ENCODE results near the gene ZGLP1.

ZGLP1 gene

DNA sequence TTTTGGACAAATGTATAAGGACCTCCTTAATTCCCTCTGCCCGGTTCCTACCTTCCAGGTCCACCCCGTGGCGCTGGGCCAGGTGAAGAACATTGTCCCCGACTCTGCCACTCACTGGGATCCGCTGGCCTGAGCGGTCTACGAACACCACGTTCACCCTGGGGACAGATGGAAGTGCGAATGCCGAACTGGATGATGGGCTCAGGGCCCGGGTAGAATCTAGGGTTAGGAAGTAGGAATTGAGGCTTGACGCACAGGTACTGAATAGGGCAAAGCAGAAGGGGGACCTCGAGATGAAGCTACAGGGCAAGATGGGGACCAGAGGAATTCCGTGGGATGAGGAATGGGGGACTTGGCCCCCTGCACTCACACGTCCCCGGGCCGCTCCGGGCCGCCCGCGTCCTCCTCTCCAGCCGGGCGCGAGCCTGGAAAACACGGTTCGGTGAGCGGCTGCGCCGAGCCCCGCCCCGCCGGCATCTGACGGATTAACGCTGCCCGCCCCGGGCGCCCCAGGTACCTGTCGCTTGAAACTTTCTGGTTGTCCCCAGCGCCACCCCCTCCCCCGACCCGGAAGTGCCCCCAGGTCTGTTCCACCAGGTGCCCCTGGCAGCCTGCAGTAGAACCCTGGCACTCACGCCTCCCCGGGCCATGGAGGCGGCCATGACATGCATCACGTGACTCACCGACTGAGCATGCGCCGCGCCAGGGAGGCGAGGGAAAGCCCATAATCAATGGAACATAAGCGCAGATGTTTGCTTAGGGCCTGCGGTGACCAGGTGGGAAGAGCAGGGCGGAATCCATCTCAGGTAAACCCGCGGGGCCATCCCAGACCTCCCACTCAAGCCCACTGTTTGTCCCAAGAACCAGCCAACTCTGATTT, 6.0 kb upstream of the ZGLP1 start, which contains the start of gene FDX2:
FDX2 (minus strand) TSS at position 681 of the 880 bp plus-strand sequence; CDS start at position 662, 19 bp downstream.
- TF ChIP-seq, protein P1, sequence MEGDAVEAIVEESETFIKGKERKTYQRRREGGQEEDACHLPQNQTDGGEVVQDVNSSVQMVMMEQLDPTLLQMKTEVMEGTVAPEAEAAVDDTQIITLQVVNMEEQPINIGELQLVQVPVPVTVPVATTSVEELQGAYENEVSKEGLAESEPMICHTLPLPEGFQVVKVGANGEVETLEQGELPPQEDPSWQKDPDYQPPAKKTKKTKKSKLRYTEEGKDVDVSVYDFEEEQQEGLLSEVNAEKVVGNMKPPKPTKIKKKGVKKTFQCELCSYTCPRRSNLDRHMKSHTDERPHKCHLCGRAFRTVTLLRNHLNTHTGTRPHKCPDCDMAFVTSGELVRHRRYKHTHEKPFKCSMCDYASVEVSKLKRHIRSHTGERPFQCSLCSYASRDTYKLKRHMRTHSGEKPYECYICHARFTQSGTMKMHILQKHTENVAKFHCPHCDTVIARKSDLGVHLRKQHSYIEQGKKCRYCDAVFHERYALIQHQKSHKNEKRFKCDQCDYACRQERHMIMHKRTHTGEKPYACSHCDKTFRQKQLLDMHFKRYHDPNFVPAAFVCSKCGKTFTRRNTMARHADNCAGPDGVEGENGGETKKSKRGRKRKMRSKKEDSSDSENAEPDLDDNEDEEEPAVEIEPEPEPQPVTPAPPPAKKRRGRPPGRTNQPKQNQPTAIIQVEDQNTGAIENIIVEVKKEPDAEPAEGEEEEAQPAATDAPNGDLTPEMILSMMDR (IDR thresholded peaks at IDR 0.05; ENCODE audit: low read length), result no peak
- TF ChIP-seq EZH2 (IDR thresholded peaks at IDR 0.05; ENCODE audit: borderline replicate concordance, low read length), result no peak
- H3K4me3 ChIP-seq (ENCODE audit: low read depth, low read length, poor library complexity, severe bottlenecking), result peak within 1 kb of the TSS; percentile 73

DNA sequence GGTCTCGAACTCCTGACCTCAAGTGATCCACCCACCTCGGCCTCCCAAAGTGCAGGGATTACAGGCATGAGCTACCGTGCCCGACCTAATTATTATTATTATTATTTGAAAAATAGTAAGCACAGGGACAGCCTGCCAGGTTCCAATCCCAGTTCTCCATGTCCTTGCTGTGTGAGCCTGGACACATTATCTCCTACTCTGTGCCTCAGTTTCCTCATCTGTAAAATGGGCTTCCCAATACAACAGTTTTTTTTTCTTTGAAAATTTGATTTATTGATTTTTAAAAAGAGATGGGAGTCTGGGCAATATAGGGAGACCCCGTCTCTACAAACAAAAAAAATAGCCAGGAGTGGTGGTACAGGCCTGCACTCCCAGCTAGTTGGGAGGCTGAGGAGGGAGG, 3.3 kb downstream of the ZGLP1 start:
- Histone ChIP-seq H3F3A (ENCODE audit: insufficient read depth, low read length) (no peaks in the 10 kb centered on the region), H3K36me3 (ENCODE audit: insufficient read depth, low read length) (peaks cover 19% of the 10 kb centered on the region), H4K20me1 (ENCODE audit: insufficient read depth, low read length) (no peaks in the 10 kb centered on the region), H3K9ac (ENCODE audit: low read length) (no peak overlapping the region), H3K9me2 (ENCODE audit: low read depth, low read length) (no peaks in the 10 kb centered on the region), H3K27me3 (ENCODE audit: insufficient read depth, low read length) (no peaks in the 10 kb centered on the region), H3K79me2 (ENCODE audit: insufficient read depth, low read length) (no peaks in the 10 kb centered on the region), H2AFZ (ENCODE audit: low read length) (no peak overlapping the region), H3K4me1 (ENCODE audit: insufficient read depth, low read length, severe bottlenecking) (no peaks in the 10 kb centered on the region), H3K9me3 (ENCODE audit: low read length) (no peaks in the 10 kb centered on the region), H3K4me3 (ENCODE audit: low read depth, low read length, poor library complexity, severe bottlenecking) (no peak overlapping the region), H3K27ac (ENCODE audit: low read depth, low read length, poor library complexity, severe bottlenecking) (no peak overlapping the region), H3K4me2 (ENCODE audit: low read length) (no peak overlapping the region)
- TF ChIP-seq, protein P1 (IDR thresholded peaks at IDR 0.05; ENCODE audit: low read length), result no peak
- no peak for TF ChIP-seq EZH2 (IDR thresholded peaks at IDR 0.05; ENCODE audit: borderline replicate concordance, low read length)

More for the DNA sequence above, 6.0 kb upstream of the ZGLP1 start, which contains the start of gene FDX2:
- Histone ChIP-seq H3F3A (ENCODE audit: insufficient read depth, low read length) (no peaks in the 10 kb centered on the region), H3K4me2 (ENCODE audit: low read length) (peak within 1 kb of the TSS; percentile 78), H3K36me3 (ENCODE audit: insufficient read depth, low read length) (peaks cover 46% of the 10 kb centered on the region), H3K79me2 (ENCODE audit: insufficient read depth, low read length) (no peaks in the 10 kb centered on the region), H3K9ac (ENCODE audit: low read length) (peak within 1 kb of the TSS; percentile 72), H3K9me2 (ENCODE audit: low read depth, low read length) (no peaks in the 10 kb centered on the region), H3K27me3 (ENCODE audit: insufficient read depth, low read length) (no peaks in the 10 kb centered on the region), H2AFZ (ENCODE audit: low read length) (0 out of 2 replicates have a peak within 1 kb of the TSS, but pooled peaks have one; percentile 6), H4K20me1 (ENCODE audit: insufficient read depth, low read length) (no peaks in the 10 kb centered on the region), H3K9me3 (ENCODE audit: low read length) (no peaks in the 10 kb centered on the region), H3K27ac (ENCODE audit: low read depth, low read length, poor library complexity, severe bottlenecking) (no peak within 1 kb of the TSS), H3K4me1 (ENCODE audit: insufficient read depth, low read length, severe bottlenecking) (peaks cover 16% of the 10 kb centered on the region)

DNA sequence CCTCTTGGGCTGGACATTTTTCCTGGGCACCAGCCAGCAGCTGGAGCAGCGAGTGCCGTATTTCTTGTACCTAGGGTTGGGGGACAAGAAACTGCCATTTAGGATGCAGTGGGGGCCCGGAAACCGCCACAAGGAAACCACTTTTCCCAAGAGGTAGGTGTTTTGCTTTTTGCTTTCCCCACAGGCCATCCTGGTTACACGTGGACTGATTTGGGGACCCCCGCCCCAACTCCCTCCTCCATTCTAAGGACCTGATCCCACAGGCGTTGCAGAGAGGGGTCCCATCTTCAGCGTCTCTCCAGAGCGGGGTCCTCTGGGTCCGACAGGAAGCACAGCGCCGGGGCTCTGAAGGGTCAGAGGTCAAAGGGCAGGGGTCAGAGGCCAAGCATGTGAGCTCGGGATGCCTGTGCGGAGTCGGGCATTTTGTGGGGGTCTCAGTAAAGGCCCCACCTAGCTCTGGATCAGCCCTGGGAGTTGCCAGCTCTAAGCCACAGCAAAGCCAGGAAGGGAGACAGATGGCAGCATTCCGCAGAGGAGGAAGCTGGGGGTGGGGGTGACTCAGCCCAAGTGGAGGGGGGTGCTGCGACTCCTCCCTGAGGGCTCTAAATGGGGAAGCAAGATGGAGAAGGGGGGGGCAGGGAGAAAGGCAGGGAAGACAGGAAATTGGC, 4.3 kb downstream of the ZGLP1 start:
- TF ChIP-seq, protein P1 (IDR thresholded peaks at IDR 0.05; ENCODE audit: low read length), result no peak
- TF ChIP-seq EZH2 (IDR thresholded peaks at IDR 0.05; ENCODE audit: borderline replicate concordance, low read length), result no peak
- no peak overlapping the region for H3K27ac ChIP-seq (ENCODE audit: low read depth, low read length, poor library complexity, severe bottlenecking)
- H3K4me1 ChIP-seq (ENCODE audit: insufficient read depth, low read length, severe bottlenecking), result no peaks in the 10 kb centered on the region

More for the DNA sequence above, 4.3 kb downstream of the ZGLP1 start:
- Histone ChIP-seq H3K79me2 (ENCODE audit: insufficient read depth, low read length) (no peaks in the 10 kb centered on the region), H3K9me3 (ENCODE audit: low read length) (no peaks in the 10 kb centered on the region), H3K27me3 (ENCODE audit: insufficient read depth, low read length) (no peaks in the 10 kb centered on the region), H2AFZ (ENCODE audit: low read length) (no peak overlapping the region), H3K9ac (ENCODE audit: low read length) (no peak overlapping the region), H3K4me3 (ENCODE audit: low read depth, low read length, poor library complexity, severe bottlenecking) (no peak overlapping the region), H3K4me2 (ENCODE audit: low read length) (no peak overlapping the region), H3K9me2 (ENCODE audit: low read depth, low read length) (no peaks in the 10 kb centered on the region), H3F3A (ENCODE audit: insufficient read depth, low read length) (no peaks in the 10 kb centered on the region), H3K36me3 (ENCODE audit: insufficient read depth, low read length) (peaks cover 18% of the 10 kb centered on the region), H4K20me1 (ENCODE audit: insufficient read depth, low read length) (no peaks in the 10 kb centered on the region)

Measured in OCI-LY1 (cell line).